Pancreas (tissue), 10 donors: Measurements from ENCODE around the gene PTPRF. TPM values are rescaled to one million over a fixed set of nuclear protein-coding genes. Genes with fewer than 3 reads are reported as not detected.
A peak's percentile ranks its signal among the peaks of the same experiment; 100 is the strongest.

Source experiments
- ATAC-seq, 4 donors: fragments of 200-7000 bp; cut with Tn5 transposase; one replicate each; pipeline versions ENCODE4 v1.8.0 to v1.9.1; 2020; ENCODE audit warnings: mild to moderate bottlenecking in 4 of 4, moderate library complexity in 4 of 4
- DNase-seq, 6 donors: peaks; one replicate each; pipeline ENCODE4 v3.0.0-alpha.2; 2020
- FAIRE-seq: peaks from 2 replicates; lab custom pipeline; 2012; peaks lifted over from hg19 to GRCh38; lab: Jason Lieb, UNC
- H3K27ac ChIP-seq, 4 donors: fragments of 200-600 bp; sonication (generic); 1 replicate in 3 of 4; 2 replicates in 1 of 4; pipeline versions ENCODE4 v1.5.0 to v1.8.0; 2020
- H3K27me3 ChIP-seq, 4 donors: fragments of 200-600 bp; one replicate each; pipeline ENCODE4 v1.8.0; 2021
- H3K36me3 ChIP-seq, 3 donors: fragments of 200-600 bp; sonication (generic) in 1 of 3; one replicate each; pipeline versions ENCODE4 v1.5.0 to v1.8.0; 2020 to 2021
- H3K4me1 ChIP-seq, 3 donors: fragments of 200-600 bp; one replicate each; pipeline ENCODE4 v1.8.0; 2021
- H3K4me3 ChIP-seq, 4 donors: fragments of 200-600 bp; sonication (generic) in 2 of 4; one replicate each; pipeline versions ENCODE4 v1.5.0 to v1.8.0; 2020 to 2021
- H3K9me3 ChIP-seq, 4 donors: fragments of 200-600 bp; one replicate each; pipeline ENCODE4 v1.8.0; 2021
- WGBS, 2 donors: extraction: QIAGEN DNeasy Blood & Tissue Kit; methylation state at CpG; one replicate each; pipeline ENCODE4 v1.1.7; 2013; 5-methylcytosine and 5-hydroxymethylcytosine counted together
- intact Hi-C, 3 donors: fragments of 100-400 bp; cut with DNase I; formaldehyde crosslinking; loops; one replicate each; pipeline versions ENCODE4 v1.11.1 to v1.14.2; 2022
- polyA plus RNA-seq, 2 donors: library from polyadenylated mRNA; stranded (reverse); fragments of 200-250 nt; gene quantifications; one replicate each; pipeline ENCODE4 v1.2.3, GENCODE V29; 2013
- total RNA-seq, 6 donors: library from RNA; stranded (reverse); fragmentation: NEBNext Ultra II Directional in 4 of 6; extraction: Animal tissue kit (Norgen Biotek cat#: 25700) in 4 of 6; gene quantifications; one replicate each; pipeline versions ENCODE4 v1.2.1 to v1.2.4, GENCODE V29; 2021 to 2023
- TF ChIP-seq, protein P1 (sequence below), 4 donors: fragments of 200-600 bp; sonication (generic) in 3 of 4; IDR thresholded peaks; one replicate each; pipeline versions ENCODE4 v1.5.0 to v1.8.0; 2021; ENCODE audit warnings: antibody characterized with exemption in 4 of 4
- donor health status: healthy with polysubstance abuse.
- donor health status: DM: no; HTN: no; CAD: no; lungs with moderate emphysema.
- donor health status: DM: no; HTN: no; CAD: no.
- donor health status: control.
- donor health status: control.
- donor health status: Bipolar disorder and iron deficiency.
- donor health status: DM: yes; HTN: yes; CAD: no.
- donor health status: DM: no; HTN: no; CAD: no.
- donor health status: DM: no; HTN: no; CAD: no.
- donor health status: DM: yes; HTN: yes; CAD: no.

PTPRF gene
- total and polyA plus RNA-seq, 8 donors = 42.9 to 210 (median 129) TPM

DNA sequence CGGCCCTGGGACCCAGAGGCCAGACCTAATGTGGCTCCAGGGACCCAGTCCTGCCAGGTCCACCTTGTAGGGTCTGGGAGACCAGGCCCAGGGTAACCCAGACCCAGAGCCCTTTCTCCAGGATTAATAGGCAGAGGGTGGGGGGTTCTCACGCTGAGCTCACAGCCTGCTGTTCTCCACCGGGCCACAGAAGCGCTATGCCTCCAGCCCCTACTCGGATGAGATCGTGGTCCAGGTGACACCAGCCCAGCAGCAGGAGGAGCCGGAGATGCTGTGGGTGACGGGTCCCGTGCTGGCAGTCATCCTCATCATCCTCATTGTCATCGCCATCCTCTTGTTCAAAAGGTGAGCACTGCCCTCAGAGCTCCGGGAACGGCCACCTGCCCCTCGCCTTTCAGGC lies 75.9 kb downstream of the PTPRF start:
- no peak overlapping the region for H3K4me3 ChIP-seq
- FAIRE-seq (no peak), DNase-seq (no peak), ATAC-seq (no peak)
- 94 to 96% methylated on average over 13 of the region's 13 CpGs for WGBS, 2 donors
- intact Hi-C loops = no loop called here
- H3K9me3 ChIP-seq = no peaks in the 10 kb centered on the region
- H3K36me3 ChIP-seq = peaks cover 0 to 68% (median 8%) of the 10 kb centered on the region in 3 donors
- H3K4me1 ChIP-seq = no peaks in the 10 kb centered on the region
- TF ChIP-seq, protein P1, sequence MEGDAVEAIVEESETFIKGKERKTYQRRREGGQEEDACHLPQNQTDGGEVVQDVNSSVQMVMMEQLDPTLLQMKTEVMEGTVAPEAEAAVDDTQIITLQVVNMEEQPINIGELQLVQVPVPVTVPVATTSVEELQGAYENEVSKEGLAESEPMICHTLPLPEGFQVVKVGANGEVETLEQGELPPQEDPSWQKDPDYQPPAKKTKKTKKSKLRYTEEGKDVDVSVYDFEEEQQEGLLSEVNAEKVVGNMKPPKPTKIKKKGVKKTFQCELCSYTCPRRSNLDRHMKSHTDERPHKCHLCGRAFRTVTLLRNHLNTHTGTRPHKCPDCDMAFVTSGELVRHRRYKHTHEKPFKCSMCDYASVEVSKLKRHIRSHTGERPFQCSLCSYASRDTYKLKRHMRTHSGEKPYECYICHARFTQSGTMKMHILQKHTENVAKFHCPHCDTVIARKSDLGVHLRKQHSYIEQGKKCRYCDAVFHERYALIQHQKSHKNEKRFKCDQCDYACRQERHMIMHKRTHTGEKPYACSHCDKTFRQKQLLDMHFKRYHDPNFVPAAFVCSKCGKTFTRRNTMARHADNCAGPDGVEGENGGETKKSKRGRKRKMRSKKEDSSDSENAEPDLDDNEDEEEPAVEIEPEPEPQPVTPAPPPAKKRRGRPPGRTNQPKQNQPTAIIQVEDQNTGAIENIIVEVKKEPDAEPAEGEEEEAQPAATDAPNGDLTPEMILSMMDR (IDR thresholded peaks at IDR 0.05) = no peak
- H3K27me3 ChIP-seq = no peaks in the 10 kb centered on the region
- H3K27ac ChIP-seq = no peak overlapping the region

DNA sequence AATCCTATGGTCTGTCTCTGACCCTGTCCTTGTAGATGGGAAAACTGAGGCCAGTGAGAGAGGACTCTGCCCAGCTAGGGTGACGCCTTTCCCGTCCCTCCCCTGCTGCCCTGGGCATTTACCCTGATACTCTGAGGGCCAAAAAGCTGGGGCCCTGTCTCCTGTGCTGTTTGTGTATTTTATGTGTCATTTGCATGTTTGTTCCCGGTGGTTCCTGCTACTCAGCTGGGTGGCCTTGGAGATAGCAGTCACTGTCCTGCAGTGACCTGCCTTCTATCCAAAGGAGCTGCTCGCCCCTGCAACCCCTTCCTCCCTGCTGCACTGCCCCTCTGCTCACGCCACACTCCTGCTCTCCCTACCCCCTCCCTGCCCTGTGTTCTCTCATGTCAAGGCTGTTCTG lies 78.1 kb downstream of the PTPRF start:
- FAIRE-seq (no peak), ATAC-seq (no peak)
- TF ChIP-seq, protein P1 (IDR thresholded peaks at IDR 0.05) = no peak

DNA sequence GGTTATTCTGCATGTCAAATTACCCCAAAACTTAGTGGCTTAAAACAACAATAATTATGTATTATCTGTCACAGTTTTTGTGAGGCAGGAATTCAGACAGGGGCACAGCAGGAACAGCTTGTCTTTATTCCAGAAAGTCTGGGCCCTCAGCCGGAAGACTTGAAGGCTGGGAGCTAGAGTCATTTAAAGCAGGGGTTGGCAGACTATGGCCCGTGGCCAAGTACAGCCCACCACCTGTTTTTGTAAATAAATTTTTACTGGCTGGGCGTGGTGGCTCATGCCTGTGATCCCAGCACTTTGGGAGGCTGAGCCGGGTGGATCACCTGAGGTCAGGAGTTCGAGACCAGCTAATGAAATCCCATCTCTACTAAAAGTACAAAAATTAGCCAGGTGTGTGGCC lies 79.7 kb downstream of the PTPRF start:
- H3K27me3 ChIP-seq = no peaks in the 10 kb centered on the region
- H3K27ac ChIP-seq = no peak overlapping the region
- FAIRE-seq (no peak), DNase-seq (peak in 1 of 6 donors; percentile 6), ATAC-seq (no peak)
- intact Hi-C loops = no loop called here
- H3K9me3 ChIP-seq = no peaks in the 10 kb centered on the region
- TF ChIP-seq, protein P1 (IDR thresholded peaks at IDR 0.05) = no peak
- 88 to 92% methylated on average over 5 of the region's 5 CpGs for WGBS, 2 donors
- H3K4me3 ChIP-seq = no peak overlapping the region
- no peaks in the 10 kb centered on the region for H3K4me1 ChIP-seq
- H3K36me3 ChIP-seq = peaks cover 0 to 62% (median 8%) of the 10 kb centered on the region in 3 donors

More for the DNA sequence above, 78.1 kb downstream of the PTPRF start:
- Histone ChIP-seq H3K4me3 (no peak overlapping the region), H3K4me1 (no peaks in the 10 kb centered on the region), H3K9me3 (no peaks in the 10 kb centered on the region), H3K27me3 (no peaks in the 10 kb centered on the region), H3K36me3 (peaks cover 0 to 68% (median 8%) of the 10 kb centered on the region in 3 donors), H3K27ac (no peak overlapping the region)
- WGBS, 2 donors = 85 to 88% methylated on average over 5 of the region's 5 CpGs
- DNase-seq = peak in 1 of 6 donors; percentile 58
- intact Hi-C loops = no loop called here

DNA sequence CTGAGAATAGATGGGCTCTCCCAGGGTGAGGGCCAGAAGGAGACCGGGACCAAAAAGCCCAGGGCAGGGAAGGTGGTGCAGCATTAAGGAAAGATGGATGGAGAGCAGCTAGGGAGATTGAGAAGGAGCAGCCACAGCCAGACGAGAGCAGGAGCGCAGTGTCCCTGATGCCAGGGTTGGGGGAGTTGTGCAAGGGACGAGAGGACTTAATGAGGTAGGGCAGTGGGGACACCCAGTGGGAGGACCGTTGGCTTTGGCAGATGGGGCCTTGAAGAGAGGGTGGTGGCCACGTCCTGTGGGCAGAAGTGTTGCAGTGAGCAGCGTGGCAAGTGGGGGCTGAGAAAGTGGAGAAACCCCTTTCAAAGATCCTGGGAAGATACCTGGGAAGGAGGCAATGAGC lies 81.3 kb downstream of the PTPRF start:
- DNase-seq = peak in 1 of 6 donors; percentile 30
- H3K4me3 ChIP-seq = no peak overlapping the region
- TF ChIP-seq, protein P1 (IDR thresholded peaks at IDR 0.05) = no peak
- H3K36me3 ChIP-seq = peaks cover 0 to 48% (median 0%) of the 10 kb centered on the region in 3 donors
- FAIRE-seq = no peak
- 76 to 81% methylated on average over 7 of the region's 7 CpGs for WGBS, 2 donors
- ATAC-seq = peak in 1 of 4 donors; percentile 31
- intact Hi-C loops = no loop called here
- no peaks in the 10 kb centered on the region for H3K4me1 ChIP-seq
- H3K27me3 ChIP-seq = no peaks in the 10 kb centered on the region
- no peak overlapping the region for H3K27ac ChIP-seq
- H3K9me3 ChIP-seq = no peaks in the 10 kb centered on the region

DNA sequence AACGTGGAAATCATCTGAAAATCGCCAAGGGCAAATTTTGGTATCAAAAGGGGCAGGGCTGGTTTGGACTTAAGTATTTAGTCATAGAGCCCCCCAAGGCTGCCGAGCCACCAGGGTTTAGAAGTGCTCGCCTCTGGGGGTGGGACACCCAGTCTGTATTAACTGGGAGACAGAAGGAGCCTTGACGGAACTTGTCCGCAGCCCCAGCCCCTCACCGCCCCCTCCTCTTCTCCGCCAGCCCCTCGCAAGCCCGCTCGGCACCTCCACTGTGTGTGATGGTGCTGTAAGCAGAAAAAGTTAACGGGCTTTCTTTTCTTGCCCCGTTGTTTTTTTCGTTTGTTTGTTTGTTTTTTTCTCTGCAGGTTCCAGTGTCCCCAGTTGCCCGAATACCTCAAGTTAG lies 81.7 kb downstream of the PTPRF start:
- no peaks in the 10 kb centered on the region for H3K27me3 ChIP-seq
- H3K36me3 ChIP-seq = peaks cover 0 to 47% (median 0%) of the 10 kb centered on the region in 3 donors
- no peaks in the 10 kb centered on the region for H3K4me1 ChIP-seq
- WGBS, 2 donors = 85 to 89% methylated on average over 15 of the region's 15 CpGs
- intact Hi-C loops = no loop called here
- H3K27ac ChIP-seq = no peak overlapping the region
- H3K9me3 ChIP-seq = no peaks in the 10 kb centered on the region
- no peak for FAIRE-seq
- ATAC-seq = no peak
- H3K4me3 ChIP-seq = no peak overlapping the region
- peak in 1 of 6 donors; percentile 15 for DNase-seq
- TF ChIP-seq, protein P1 (IDR thresholded peaks at IDR 0.05) = no peak
